Caco-2 (cell line): ENCODE results near the gene KIAA1586. TPM values are rescaled to one million over a fixed set of nuclear protein-coding genes. Genes with fewer than 3 reads are reported as not detected.
"Not testable (repeated sequence)": the region's sequence is repeated elsewhere in the genome, so short reads cannot be mapped to it uniquely, and the experiment has no call there.

Experiments
- Bru-seq: library from RNA; stranded (reverse); fragments of 400-500 nt; gene quantifications from one replicate; lab custom pipeline; 2021; lab: Mats Ljungman, UMichigan
- BruChase-seq, 2 experiments: library from RNA; stranded (reverse); fragments of 400-500 nt; gene quantifications; one replicate each; lab custom pipeline; 2021; lab: Mats Ljungman, UMichigan
- BruUV-seq: library from RNA; stranded (reverse); fragments of 400-500 nt; replicated peaks from 2 replicates; lab custom pipeline; 2021; lab: Mats Ljungman, UMichigan
- CTCF ChIA-PET: fragments of 300-600 bp; sonication (Branson Sonifier 250); formaldehyde crosslinking; loops from one replicate; lab custom pipeline; 2022; ENCODE audit warnings: antibody characterized with exemption; lab: Charles Lee
- POLR2A ChIA-PET: fragments of 300-600 bp; sonication (Branson Sonifier 250); formaldehyde crosslinking; loops from one replicate; lab custom pipeline; 2022; ENCODE audit warnings: antibody characterized with exemption; lab: Charles Lee
- DNase-seq, 2 experiments: peaks; one replicate each; pipeline versions ENCODE4 v3.0.0 to v3.0.0-alpha.2; 2020 to 2022
- H3K27me3 ChIP-seq: replicated peaks from 2 replicates; pipeline ENCODE4 v1.6.0; 2011; ENCODE audit warnings: low read length; ENCODE audit not compliant: control insufficient read depth, insufficient read depth
- H3K36me3 ChIP-seq: 2 replicates; pipeline ENCODE4 v1.5.1; 2011; ENCODE audit warnings: low read length; ENCODE audit not compliant: control insufficient read depth, insufficient read depth
- H3K4me1 ChIP-seq: fragments of 250-450 bp; sonication (Bioruptor Pico); 2 replicates; pipeline ENCODE4 v1.5.1; 2020; ENCODE audit warnings: mild to moderate bottlenecking
- H3K4me3 ChIP-seq: 2 replicates; pipeline ENCODE4 v1.5.1; 2011; ENCODE audit warnings: low read depth, mild to moderate bottlenecking, control low read depth, low read length
- H3K9me3 ChIP-seq: fragments of 250-450 bp; sonication (Bioruptor Pico); 2 replicates; pipeline ENCODE4 v1.5.1; 2020; ENCODE audit warnings: mild to moderate bottlenecking, moderate library complexity
- H3K27ac Mint-ChIP-seq: one replicate; pipeline ENCODE4 v1.8.0; 2022; ENCODE audit warnings: mixed read lengths; ENCODE audit not compliant: unreplicated experiment
- H3K27me3 Mint-ChIP-seq: one replicate; pipeline ENCODE4 v1.8.0; 2022; ENCODE audit warnings: mixed read lengths; ENCODE audit not compliant: insufficient read depth, unreplicated experiment
- H3K36me3 Mint-ChIP-seq: one replicate; pipeline ENCODE4 v1.8.0; 2022; ENCODE audit warnings: mild to moderate bottlenecking, mixed read lengths; ENCODE audit not compliant: insufficient read depth, unreplicated experiment
- H3K4me1 Mint-ChIP-seq: one replicate; pipeline ENCODE4 v1.8.0; 2022; ENCODE audit warnings: low read depth, mixed read lengths; ENCODE audit not compliant: unreplicated experiment
- H3K4me3 Mint-ChIP-seq: one replicate; pipeline ENCODE4 v1.8.0; 2022; ENCODE audit warnings: mild to moderate bottlenecking, moderate library complexity, mixed read lengths; ENCODE audit not compliant: unreplicated experiment
- H3K9me3 Mint-ChIP-seq: one replicate; pipeline ENCODE4 v1.8.0; 2022; ENCODE audit warnings: mixed read lengths; ENCODE audit not compliant: unreplicated experiment
- intact Hi-C: fragments of 100-400 bp; cut with micrococcal nuclease; formaldehyde crosslinking; loops from one replicate; pipeline ENCODE4 v1.10.0; 2022; ENCODE audit not compliant: unreplicated experiment
- long read RNA-seq: library from polyadenylated mRNA; stranded (forward); transcript quantifications from one replicate; pipeline ENCODE4 v2.0.0, GENCODE V29; 2022
- total RNA-seq: library from RNA; stranded (reverse); gene quantifications from 2 replicates; pipeline ENCODE4 v1.2.3, GENCODE V29; 2022
- TF ChIP-seq, protein P1 (sequence below), 2 experiments: fragments of 200-600 bp in 1 of 2; IDR thresholded peaks; 1 replicate in 1 of 2; 2 replicates in 1 of 2; pipeline versions ENCODE4 v1.5.1 to v1.8.0; 2011 to 2022; ENCODE audit warnings: antibody characterized with exemption in 1 of 2, control low read depth in 1 of 2, inconsistent platforms in 1 of 2, low read depth in 1 of 2, low read length in 1 of 2, mild to moderate bottlenecking in 1 of 2, moderate library complexity in 1 of 2; ENCODE audit not compliant: insufficient read depth in 1 of 2, severe bottlenecking in 1 of 2, unreplicated experiment in 1 of 2

KIAA1586 gene, protein sequence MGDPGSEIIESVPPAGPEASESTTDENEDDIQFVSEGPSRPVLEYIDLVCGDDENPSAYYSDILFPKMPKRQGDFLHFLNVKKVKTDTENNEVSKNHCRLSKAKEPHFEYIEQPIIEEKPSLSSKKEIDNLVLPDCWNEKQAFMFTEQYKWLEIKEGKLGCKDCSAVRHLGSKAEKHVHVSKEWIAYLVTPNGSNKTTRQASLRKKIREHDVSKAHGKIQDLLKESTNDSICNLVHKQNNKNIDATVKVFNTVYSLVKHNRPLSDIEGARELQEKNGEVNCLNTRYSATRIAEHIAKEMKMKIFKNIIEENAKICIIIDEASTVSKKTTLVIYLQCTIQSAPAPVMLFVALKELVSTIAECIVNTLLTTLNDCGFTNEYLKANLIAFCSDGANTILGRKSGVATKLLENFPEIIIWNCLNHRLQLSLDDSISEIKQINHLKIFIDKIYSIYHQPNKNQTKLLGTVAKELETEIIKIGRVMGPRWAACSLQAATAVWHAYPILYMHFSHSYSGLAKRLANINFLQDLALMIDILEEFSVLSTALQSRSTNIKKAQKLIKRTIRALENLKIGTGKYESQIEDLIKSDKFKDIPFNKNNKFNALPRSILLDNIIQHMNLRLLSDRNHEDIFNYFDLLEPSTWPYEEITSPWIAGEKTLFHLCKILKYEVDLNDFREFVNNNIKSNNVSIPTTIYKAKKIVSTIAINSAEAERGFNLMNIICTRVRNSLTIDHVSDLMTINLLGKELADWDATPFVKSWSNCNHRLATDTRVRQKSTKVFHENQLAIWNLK
- total RNA-seq: 10.5 and 12.9 TPM in 2 replicates
- percentile 87 among the genes with signal in this experiment for Bru-seq, nascent RNA
- percentile 91 among the genes with signal in this experiment for BruChase-seq, experiment 1, labeled RNA remaining after a 2-hour chase
- BruChase-seq, experiment 2, labeled RNA remaining after a 6-hour chase: percentile 71 among the genes with signal in this experiment
- long read RNA-seq, transcript KIAA1586-201 (4 exons, 2,933 nt): major isoform, 14 of 20 reads
- long read RNA-seq, partial matches to known transcripts: 2 of 20 reads
- long read RNA-seq, other reads (novel, unspliced or antisense): 3 of 20 reads

DNA sequence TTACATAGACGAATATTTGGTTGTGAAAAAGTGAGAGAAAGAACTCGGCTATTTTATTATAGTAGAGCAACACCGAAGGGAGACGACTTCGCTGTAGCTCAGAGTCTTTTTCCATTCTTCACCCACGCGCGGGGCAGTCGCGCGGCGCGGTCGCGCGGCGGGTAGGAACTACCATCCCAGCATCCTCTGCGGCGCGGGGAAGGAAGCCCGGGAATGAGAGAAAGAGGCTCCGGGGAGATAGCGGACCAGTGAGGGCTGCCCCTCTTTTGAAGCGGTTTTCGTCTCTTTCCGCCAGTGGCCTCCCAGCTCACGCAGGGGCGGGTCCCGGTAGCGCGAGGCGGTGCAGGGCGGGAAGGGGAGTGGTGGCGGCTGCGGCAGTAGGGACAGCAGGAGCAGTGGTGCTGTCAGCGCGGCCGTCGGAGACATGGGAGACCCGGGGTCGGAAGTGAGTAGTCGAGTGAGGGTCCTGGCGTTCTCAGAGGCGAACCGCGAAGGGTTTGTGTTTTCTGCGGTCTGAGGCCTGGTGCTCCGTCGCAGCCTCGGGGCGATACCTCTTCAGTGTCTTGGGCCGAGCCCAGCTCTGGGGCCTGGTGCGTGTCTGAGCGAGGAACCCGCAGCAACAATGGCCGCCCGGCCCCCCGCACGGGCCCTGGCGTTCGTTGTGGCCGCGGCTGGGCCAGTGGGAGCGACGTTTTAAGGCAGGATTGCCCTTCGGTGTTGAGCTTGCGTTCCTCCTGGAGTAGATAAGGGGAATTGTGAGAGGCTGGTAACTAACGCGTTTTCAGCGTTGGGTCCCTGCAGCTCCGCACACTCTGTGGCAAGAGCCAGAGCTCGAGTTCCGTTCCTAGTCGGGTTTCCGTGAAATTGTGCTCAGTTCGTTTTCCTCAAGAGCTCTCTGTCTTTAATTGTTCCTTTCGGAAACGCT, at the start of gene KIAA1586:
KIAA1586 (plus strand) TSS at position 362 of the 925 bp plus-strand sequence; CDS start at position 425, 63 bp downstream.
- CTCF ChIA-PET, H3K36me3 ChIP-seq, H3K4me1 Mint-ChIP-seq, H3K4me1 ChIP-seq, H3K27me3 Mint-ChIP-seq, H3K9me3 ChIP-seq, H3K27me3 ChIP-seq, BruUV-seq, H3K9me3 Mint-ChIP-seq: not testable (repeated sequence)
- H3K27ac Mint-ChIP-seq: peak within 1 kb of the TSS; percentile 73
- peaks cover 19% of the 10 kb centered on the region for H3K36me3 Mint-ChIP-seq
- H3K4me3 Mint-ChIP-seq: peak within 1 kb of the TSS; percentile 92
- peak; percentile 90 to 91 for DNase-seq
- peak within 1 kb of the TSS; percentile 62 for H3K4me3 ChIP-seq
- POLR2A ChIA-PET: interaction anchor here (0.6 kb wide), 1 partner anchor 78 kb away, joined by 10 read pairs; no protein-coding TSS in a partner anchor
- intact Hi-C loops: loop anchor here (2.0 to 5.0 kb wide), 2 partner anchors 41 to 126 kb away; partner anchors contain the start of gene BAG2

DNA sequence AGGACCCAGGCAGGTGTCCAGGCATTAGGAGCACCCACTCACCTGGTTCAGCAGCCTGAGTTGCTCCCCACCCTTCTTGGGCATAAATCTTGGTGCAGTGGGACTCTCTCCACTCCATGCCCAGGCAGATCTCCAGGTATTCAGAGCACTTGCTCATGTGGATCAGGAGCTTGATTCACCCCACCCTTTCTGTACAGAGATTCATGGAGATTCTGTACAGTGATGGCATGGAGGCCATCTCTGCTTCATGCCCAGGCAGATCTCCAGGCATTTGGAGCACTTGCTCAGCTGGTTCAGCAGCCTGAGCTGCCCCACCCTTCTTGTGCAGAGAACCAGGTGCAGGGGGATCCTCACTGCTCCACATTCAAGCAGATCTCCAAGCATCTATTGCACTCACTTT, 47.4 kb upstream of the KIAA1586 start:
- H3K9me3 Mint-ChIP-seq: peaks cover 9% of the 10 kb centered on the region
- no peaks in the 10 kb centered on the region for H3K4me1 ChIP-seq
- no peaks in the 10 kb centered on the region for H3K36me3 ChIP-seq
- peaks cover 6% of the 10 kb centered on the region for H3K27me3 Mint-ChIP-seq
- BruUV-seq: no TSS peak
- no peaks in the 10 kb centered on the region for H3K27me3 ChIP-seq
- intact Hi-C loops: no loop called here
- H3K36me3 Mint-ChIP-seq: no peaks in the 10 kb centered on the region
- ChIA-PET POLR2A (no interaction called here), CTCF (no interaction called here)
- no peaks in the 10 kb centered on the region for H3K9me3 ChIP-seq
- TF ChIP-seq, protein P1, sequence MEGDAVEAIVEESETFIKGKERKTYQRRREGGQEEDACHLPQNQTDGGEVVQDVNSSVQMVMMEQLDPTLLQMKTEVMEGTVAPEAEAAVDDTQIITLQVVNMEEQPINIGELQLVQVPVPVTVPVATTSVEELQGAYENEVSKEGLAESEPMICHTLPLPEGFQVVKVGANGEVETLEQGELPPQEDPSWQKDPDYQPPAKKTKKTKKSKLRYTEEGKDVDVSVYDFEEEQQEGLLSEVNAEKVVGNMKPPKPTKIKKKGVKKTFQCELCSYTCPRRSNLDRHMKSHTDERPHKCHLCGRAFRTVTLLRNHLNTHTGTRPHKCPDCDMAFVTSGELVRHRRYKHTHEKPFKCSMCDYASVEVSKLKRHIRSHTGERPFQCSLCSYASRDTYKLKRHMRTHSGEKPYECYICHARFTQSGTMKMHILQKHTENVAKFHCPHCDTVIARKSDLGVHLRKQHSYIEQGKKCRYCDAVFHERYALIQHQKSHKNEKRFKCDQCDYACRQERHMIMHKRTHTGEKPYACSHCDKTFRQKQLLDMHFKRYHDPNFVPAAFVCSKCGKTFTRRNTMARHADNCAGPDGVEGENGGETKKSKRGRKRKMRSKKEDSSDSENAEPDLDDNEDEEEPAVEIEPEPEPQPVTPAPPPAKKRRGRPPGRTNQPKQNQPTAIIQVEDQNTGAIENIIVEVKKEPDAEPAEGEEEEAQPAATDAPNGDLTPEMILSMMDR (IDR thresholded peaks at IDR 0.05; ENCODE audit: insufficient read depth in 1 of 2, low read depth in 1 of 2, low read length in 1 of 2, severe bottlenecking in 1 of 2, unreplicated experiment in 1 of 2): no peak
- H3K4me3 ChIP-seq: no peak overlapping the region
- no peak overlapping the region for H3K27ac Mint-ChIP-seq
- no peaks in the 10 kb centered on the region for H3K4me1 Mint-ChIP-seq
- DNase-seq: no peak
- no peak overlapping the region for H3K4me3 Mint-ChIP-seq

DNA sequence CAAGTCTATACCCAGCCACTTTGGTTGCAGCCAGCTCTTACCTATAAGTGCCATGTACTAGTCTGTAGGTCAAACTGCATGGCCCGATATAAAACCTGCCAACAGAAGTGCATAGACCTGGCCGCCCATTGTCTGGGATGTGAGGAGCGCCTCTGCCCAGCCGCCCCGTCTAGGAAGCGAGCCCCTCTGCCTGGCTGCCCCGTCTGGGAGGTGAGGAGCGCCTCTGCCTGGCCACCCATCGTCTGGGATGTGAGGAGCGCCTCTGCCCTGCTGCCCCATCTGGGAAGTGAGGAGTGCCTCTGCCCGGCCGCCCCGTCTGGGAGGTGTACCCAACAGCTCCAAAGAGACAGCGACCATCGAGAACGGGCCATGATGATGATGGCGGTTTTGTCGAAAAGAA, 46.7 kb upstream of the KIAA1586 start:
- H3K4me3 Mint-ChIP-seq, H3K36me3 ChIP-seq, CTCF ChIA-PET, H3K36me3 Mint-ChIP-seq, H3K9me3 Mint-ChIP-seq, H3K4me1 Mint-ChIP-seq, intact Hi-C loops, H3K4me3 ChIP-seq, H3K4me1 ChIP-seq, H3K9me3 ChIP-seq, H3K27ac Mint-ChIP-seq, BruUV-seq, POLR2A ChIA-PET, H3K27me3 ChIP-seq, H3K27me3 Mint-ChIP-seq, DNase-seq: not testable (repeated sequence)
